Naive B cell (primary cell): Measurements from ENCODE around the gene GHSR. TPM values are rescaled to one million over a fixed set of nuclear protein-coding genes. Genes with fewer than 3 reads are reported as not detected.
"Not testable (repeated sequence)": the region's sequence is repeated elsewhere in the genome, so short reads cannot be mapped to it uniquely, and the experiment has no call there.

Experiments used
- ATAC-seq, 2 donors: fragments of 150-1000 bp; cut with Tn5 transposase; 2 replicates each; pipeline ENCODE4 v1.10.0; 2021; ENCODE audit warnings: low read depth in 2 of 2, mild to moderate bottlenecking in 2 of 2, moderate library complexity in 2 of 2
- DNase-seq: peaks from one replicate; pipeline ENCODE4 v3.0.0; 2022
- H3K27ac Mint-ChIP-seq, 6 donors: one replicate each; pipeline ENCODE4 v1.8.0; 2020 to 2022; ENCODE audit warnings: mild to moderate bottlenecking in 6 of 6, mixed read lengths in 6 of 6, moderate library complexity in 5 of 6, inconsistent platforms in 2 of 6
- H3K27me3 Mint-ChIP-seq, 3 donors: one replicate each; pipeline ENCODE4 v1.8.0; 2021 to 2022; ENCODE audit warnings: mixed read lengths in 3 of 3, mild to moderate bottlenecking in 1 of 3
- H3K36me3 Mint-ChIP-seq, 2 donors: one replicate each; pipeline ENCODE4 v1.8.0; 2020 to 2022; ENCODE audit warnings: mixed read lengths in 2 of 2, inconsistent platforms in 1 of 2, mild to moderate bottlenecking in 1 of 2
- H3K4me1 Mint-ChIP-seq, 3 donors: one replicate each; pipeline ENCODE4 v1.8.0; 2020 to 2022; ENCODE audit warnings: mixed read lengths in 3 of 3, inconsistent platforms in 1 of 3, mild to moderate bottlenecking in 1 of 3, moderate library complexity in 1 of 3
- H3K4me3 Mint-ChIP-seq, 8 donors: one replicate each; pipeline ENCODE4 v1.8.0; 2020 to 2022; ENCODE audit warnings: mild to moderate bottlenecking in 8 of 8, mixed read lengths in 8 of 8, moderate library complexity in 8 of 8, inconsistent platforms in 2 of 8
- H3K9me3 Mint-ChIP-seq, 7 donors: one replicate each; pipeline ENCODE4 v1.8.0; 2020 to 2022; ENCODE audit warnings: mixed read lengths in 7 of 7, mild to moderate bottlenecking in 5 of 7, inconsistent platforms in 2 of 7, moderate library complexity in 1 of 7
- polyA plus RNA-seq, 6 donors: library from polyadenylated mRNA; unstranded; fragments of 300-500 nt; fragmentation: Illumina TruSeq; gene quantifications; one replicate each; pipeline ENCODE4 v1.2.3, GENCODE V29; 2021; ENCODE audit warnings: low read depth in 6 of 6

The GHSR gene
- polyA plus RNA-seq = not detected

GRCh38 chr3:172447611-172448579 lies at the start of gene GHSR:
Gene GHSR (minus strand): TSS chr3:172448456. CDS start chr3:172448413, 43 bp downstream.
- Mint-ChIP-seq H3K4me1 (peaks cover 21 to 28% (median 25%) of the 10 kb centered on the region in 3 donors), H3K4me3 (peak within 1 kb of the TSS in 6 of 8 donors; percentile 7 to 48 (median 32)), H3K9me3 (peaks cover 0 to 15% (median 2%) of the 10 kb centered on the region in 7 donors), H3K27ac (peak within 1 kb of the TSS in 2 of 6 donors; percentile 44 to 65), H3K27me3 (peaks cover 59 to 68% (median 60%) of the 10 kb centered on the region in 3 donors), H3K36me3 (peaks cover 10 to 23% of the 10 kb centered on the region in 2 donors)
- DNase-seq (no peak), ATAC-seq (no peak)

GRCh38 chr3:172490198-172490669 lies 42.0 kb upstream of the GHSR start:
- ATAC-seq (peak in 1 of 2 donors; percentile 70), DNase-seq (peak; percentile 47)
- H3K4me3 Mint-ChIP-seq, H3K9me3 Mint-ChIP-seq, H3K36me3 Mint-ChIP-seq, H3K4me1 Mint-ChIP-seq: not testable (repeated sequence)
- Mint-ChIP-seq H3K27me3 (peaks cover 5 to 15% (median 13%) of the 10 kb centered on the region in 3 donors), H3K27ac (peak overlapping the region in 1 of 6 donors; percentile 33)

GRCh38 chr3:172478116-172478515 lies 29.9 kb upstream of the GHSR start:
- Mint-ChIP-seq H3K27me3 (peaks cover 0 to 8% (median 0%) of the 10 kb centered on the region in 3 donors), H3K4me1 (peaks cover 5 to 13% (median 9%) of the 10 kb centered on the region in 3 donors), H3K27ac (no peak overlapping the region), H3K36me3 (no peaks in the 10 kb centered on the region), H3K9me3 (no peaks in the 10 kb centered on the region), H3K4me3 (no peak overlapping the region)
- no peak for DNase-seq
- no peak for ATAC-seq

GRCh38 chr3:172476347-172476746 lies 28.1 kb upstream of the GHSR start:
- Mint-ChIP-seq H3K4me3 (peak overlapping the region in 5 of 8 donors; percentile 20 to 95 (median 42)), H3K27me3 (peaks cover 0 to 8% (median 0%) of the 10 kb centered on the region in 3 donors), H3K4me1 (peaks cover 5 to 13% (median 9%) of the 10 kb centered on the region in 3 donors), H3K9me3 (peaks cover 1 to 11% (median 7%) of the 10 kb centered on the region in 7 donors), H3K36me3 (peaks cover 0 to 5% of the 10 kb centered on the region in 2 donors), H3K27ac (peak overlapping the region in 1 of 6 donors; percentile 39)
- DNase-seq (no peak), ATAC-seq (no peak)

GRCh38 chr3:172475703-172476102 lies 27.4 kb upstream of the GHSR start:
- peaks cover 0 to 12% of the 10 kb centered on the region in 2 donors for H3K36me3 Mint-ChIP-seq
- peak overlapping the region in 2 of 8 donors; percentile 3 to 37 for H3K4me3 Mint-ChIP-seq
- DNase-seq = no peak
- H3K27me3 Mint-ChIP-seq = peaks cover 0 to 14% (median 0%) of the 10 kb centered on the region in 3 donors
- H3K4me1 Mint-ChIP-seq = peaks cover 5 to 13% (median 9%) of the 10 kb centered on the region in 3 donors
- H3K9me3 Mint-ChIP-seq = peaks cover 2 to 17% (median 7%) of the 10 kb centered on the region in 7 donors
- no peak overlapping the region for H3K27ac Mint-ChIP-seq
- no peak for ATAC-seq

GRCh38 chr3:172471903-172472302 lies 23.6 kb upstream of the GHSR start:
- DNase-seq (no peak), ATAC-seq (no peak)
- peaks cover 3 to 20% (median 7%) of the 10 kb centered on the region in 7 donors for H3K9me3 Mint-ChIP-seq
- H3K27ac Mint-ChIP-seq = no peak overlapping the region
- H3K27me3 Mint-ChIP-seq = peaks cover 16 to 27% (median 19%) of the 10 kb centered on the region in 3 donors
- H3K4me1 Mint-ChIP-seq = peaks cover 0 to 5% (median 2%) of the 10 kb centered on the region in 3 donors
- no peak overlapping the region for H3K4me3 Mint-ChIP-seq
- peaks cover 0 to 12% of the 10 kb centered on the region in 2 donors for H3K36me3 Mint-ChIP-seq

GRCh38 chr3:172470588-172470987 lies 22.3 kb upstream of the GHSR start:
- Mint-ChIP-seq H3K4me1 (no peaks in the 10 kb centered on the region), H3K27me3 (peaks cover 20 to 32% (median 21%) of the 10 kb centered on the region in 3 donors), H3K36me3 (peaks cover 0 to 12% of the 10 kb centered on the region in 2 donors), H3K27ac (no peak overlapping the region), H3K4me3 (no peak overlapping the region), H3K9me3 (peaks cover 4 to 20% (median 7%) of the 10 kb centered on the region in 7 donors)
- DNase-seq (no peak), ATAC-seq (no peak)

GRCh38 chr3:172467170-172467824 lies 19.0 kb upstream of the GHSR start:
- Mint-ChIP-seq H3K27me3 (peaks cover 20 to 43% (median 21%) of the 10 kb centered on the region in 3 donors), H3K4me3 (no peak overlapping the region), H3K4me1 (no peaks in the 10 kb centered on the region), H3K27ac (peak overlapping the region in 1 of 6 donors; percentile 1), H3K36me3 (peaks cover 0 to 12% of the 10 kb centered on the region in 2 donors), H3K9me3 (peaks cover 4 to 19% (median 7%) of the 10 kb centered on the region in 7 donors)
- ATAC-seq = no peak
- no peak for DNase-seq

GRCh38 chr3:172466553-172467130 lies 18.4 kb upstream of the GHSR start:
- Mint-ChIP-seq H3K36me3 (peaks cover 0 to 9% of the 10 kb centered on the region in 2 donors), H3K9me3 (peaks cover under 1 to 12% (median 5%) of the 10 kb centered on the region in 7 donors), H3K27ac (peak overlapping the region in 1 of 6 donors; percentile 1), H3K27me3 (peaks cover 20 to 45% (median 21%) of the 10 kb centered on the region in 3 donors), H3K4me3 (no peak overlapping the region), H3K4me1 (peaks cover 0 to 3% (median 0%) of the 10 kb centered on the region in 3 donors)
- ATAC-seq (no peak), DNase-seq (no peak)

GRCh38 chr3:172465281-172465680 lies 17.0 kb upstream of the GHSR start:
- H3K4me3 Mint-ChIP-seq = no peak overlapping the region
- peaks cover 0 to 4% (median 0%) of the 10 kb centered on the region in 7 donors for H3K9me3 Mint-ChIP-seq
- peaks cover 20 to 40% (median 21%) of the 10 kb centered on the region in 3 donors for H3K27me3 Mint-ChIP-seq
- ATAC-seq = no peak
- peak overlapping the region in 1 of 6 donors; percentile 40 for H3K27ac Mint-ChIP-seq
- H3K4me1 Mint-ChIP-seq = peaks cover 0 to 5% (median 0%) of the 10 kb centered on the region in 3 donors
- no peak for DNase-seq
- H3K36me3 Mint-ChIP-seq = no peaks in the 10 kb centered on the region

GRCh38 chr3:172464306-172464705 lies 16.1 kb upstream of the GHSR start:
- Mint-ChIP-seq H3K27ac (no peak overlapping the region), H3K4me3 (no peak overlapping the region), H3K9me3 (peaks cover 0 to 4% (median 0%) of the 10 kb centered on the region in 7 donors), H3K4me1 (peaks cover 0 to 5% (median 0%) of the 10 kb centered on the region in 3 donors), H3K27me3 (peaks cover 20 to 40% (median 21%) of the 10 kb centered on the region in 3 donors), H3K36me3 (no peaks in the 10 kb centered on the region)
- DNase-seq (no peak), ATAC-seq (no peak)

GRCh38 chr3:172461530-172462138 lies 13.4 kb upstream of the GHSR start:
- peaks cover 2 to 22% (median 6%) of the 10 kb centered on the region in 3 donors for H3K27me3 Mint-ChIP-seq

More at GRCh38 chr3:172461530-172462138, 13.4 kb upstream of the GHSR start:
- Mint-ChIP-seq H3K36me3 (no peaks in the 10 kb centered on the region), H3K27ac (no peak overlapping the region), H3K9me3 (no peaks in the 10 kb centered on the region), H3K4me3 (no peak overlapping the region), H3K4me1 (peaks cover 0 to 5% (median 0%) of the 10 kb centered on the region in 3 donors)
- no peak for DNase-seq
- ATAC-seq = peak in 1 of 2 donors; percentile 35
